Measurements from ENCODE around the gene LGR6. TPM values are rescaled to one million over a fixed set of nuclear protein-coding genes. Genes with fewer than 3 reads are reported as not detected.
"Not testable (repeated sequence)": the region's sequence is repeated elsewhere in the genome, so short reads cannot be mapped to it uniquely, and the experiment has no call there.

LGR6 gene
- total RNA-seq, 8 experiments from 2014 or later = 0.13 to 1.0 (median 0.35) TPM

GRCh38 chr1:202162418-202163280, 30.9 kb upstream of the LGR6 start:
- no peak overlapping the region for H3K27ac ChIP-seq
- H3K4me3 ChIP-seq = no peak overlapping the region
- H3K4me1 ChIP-seq (replicated peaks in 1 of 2) = peaks cover 4 to 21% of the 10 kb centered on the region in 2 donors
- in situ Hi-C loops (cut with MboI; ENCODE audit: low pct_unique_long_range_greater_than_20kb in 2 of 9, low sequenced_read_pairs in 9 of 9, unreplicated experiment in 9 of 9) = no loop called here
- ATAC-seq (replicated peaks in 6 of 8) = peak in 1 of 8 experiments; percentile 2
- 60 to 87% (median 67%) methylated on average over 1 to 8 of the region's 15 CpGs; no CpG with 5 or more reads in 5 of the 10 experiments for WGBS, 10 experiments

- H3K4me3 ChIP-seq = no peak overlapping the region
- 60 to 100% (median 67%) methylated on average over 1 to 4 of the region's 12 CpGs; no CpG with 5 or more reads in 4 of the 10 experiments for WGBS, 10 experiments
- H3K27ac ChIP-seq = no peak overlapping the region
- peak in 3 of 8 experiments; percentile 1 to 29 (median 17) for ATAC-seq (replicated peaks in 6 of 8)
- H3K4me1 ChIP-seq (replicated peaks in 1 of 2) = peaks cover 4 to 21% of the 10 kb centered on the region in 2 donors
- in situ Hi-C loops (cut with MboI; ENCODE audit: low pct_unique_long_range_greater_than_20kb in 2 of 9, low sequenced_read_pairs in 9 of 9, unreplicated experiment in 9 of 9) = no loop called here
Observed at GRCh38 chr1:202163281-202164270, 30.0 kb upstream of the LGR6 start.

- 30 to 83% (median 37%) methylated on average over 2 to 4 of the region's 11 CpGs; no CpG with 5 or more reads in 7 of the 10 experiments for WGBS, 10 experiments
- peaks cover 4 to 21% of the 10 kb centered on the region in 2 donors for H3K4me1 ChIP-seq (replicated peaks in 1 of 2)
- ATAC-seq (replicated peaks in 6 of 8) = peak in 6 of 8 experiments; percentile 5 to 32 (median 8)
- in situ Hi-C loops (cut with MboI; ENCODE audit: low pct_unique_long_range_greater_than_20kb in 2 of 9, low sequenced_read_pairs in 9 of 9, unreplicated experiment in 9 of 9) = no loop called here
- H3K27ac ChIP-seq = no peak overlapping the region
- no peak overlapping the region for H3K4me3 ChIP-seq
Observed at GRCh38 chr1:202164271-202165037, 29.1 kb upstream of the LGR6 start.

GRCh38 chr1:202165267-202165941, 28.2 kb upstream of the LGR6 start:
- ATAC-seq (replicated peaks in 6 of 8) = peak in 3 of 8 experiments; percentile 17 to 37 (median 35)

DNA sequence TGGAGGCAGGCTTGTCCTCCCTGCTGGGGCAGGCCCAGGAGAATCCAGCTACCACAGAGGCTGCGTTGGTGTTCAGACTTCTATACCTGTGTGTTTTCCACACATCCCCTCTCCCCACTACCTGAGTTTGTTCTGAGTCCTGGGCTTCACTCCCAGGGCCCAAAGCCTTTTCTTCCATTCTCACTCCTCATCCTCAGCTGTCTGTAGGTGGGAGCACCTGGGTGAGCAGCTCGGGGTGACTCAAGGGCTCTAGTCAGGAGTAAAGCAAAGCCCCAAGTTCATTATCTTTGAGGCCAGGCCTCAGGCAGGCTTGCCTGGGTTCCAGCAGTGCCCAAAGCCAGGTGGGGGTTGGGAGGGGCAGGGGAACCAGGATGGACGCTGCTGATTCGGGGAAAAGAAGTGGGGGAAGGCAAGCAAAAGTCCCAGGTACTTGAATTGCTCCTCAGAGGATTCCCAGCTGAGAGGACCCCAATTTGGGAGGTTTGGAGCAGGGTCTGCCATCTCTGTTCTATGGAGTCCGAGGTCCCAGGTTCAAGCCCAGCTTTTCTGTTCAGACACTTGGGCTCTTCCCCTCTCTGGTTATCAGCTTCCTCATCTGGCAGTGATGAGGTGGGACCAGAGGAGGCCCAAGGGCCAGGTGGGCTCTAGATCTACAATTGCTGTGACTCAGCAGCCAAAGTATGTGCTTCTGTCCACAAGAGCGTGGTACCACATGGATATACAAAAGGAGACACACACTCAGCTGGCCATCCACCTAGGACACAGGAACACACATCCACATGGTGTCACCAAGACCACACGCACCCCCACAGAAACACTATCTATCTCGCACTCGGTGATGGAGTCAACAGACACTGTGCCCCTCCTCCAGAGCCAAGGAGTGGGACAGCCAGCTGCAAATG, 27.4 kb upstream of the LGR6 start:
- peaks cover 4 to 21% of the 10 kb centered on the region in 2 donors for H3K4me1 ChIP-seq (replicated peaks in 1 of 2)
- 61 to 100% (median 93%) methylated on average over 1 to 5 of the region's 9 CpGs; no CpG with 5 or more reads in 3 of the 10 experiments for WGBS, 10 experiments
- no peak overlapping the region for H3K27ac ChIP-seq
- ATAC-seq (replicated peaks in 6 of 8) = no peak
- in situ Hi-C loops (cut with MboI; ENCODE audit: low pct_unique_long_range_greater_than_20kb in 2 of 9, low sequenced_read_pairs in 9 of 9, unreplicated experiment in 9 of 9) = no loop called here
- H3K4me3 ChIP-seq = no peak overlapping the region

More at GRCh38 chr1:202165267-202165941, 28.2 kb upstream of the LGR6 start:
- Histone ChIP-seq H3K4me3 (no peak overlapping the region), H3K4me1 (replicated peaks in 1 of 2) (peaks cover 4 to 21% of the 10 kb centered on the region in 2 donors), H3K27ac (no peak overlapping the region)
- 69 to 100% (median 98%) methylated on average over 2 to 7 of the region's 20 CpGs; no CpG with 5 or more reads in 2 of the 10 experiments for WGBS, 10 experiments
- in situ Hi-C loops (cut with MboI; ENCODE audit: low pct_unique_long_range_greater_than_20kb in 2 of 9, low sequenced_read_pairs in 9 of 9, unreplicated experiment in 9 of 9) = no loop called here

GRCh38 chr1:202167054-202167453, 26.5 kb upstream of the LGR6 start:
- WGBS, 10 experiments = 40 to 100% (median 85%) methylated on average over 1 to 11 of the region's 13 CpGs; no CpG with 5 or more reads in 1 of the 10 experiments
- peaks cover 4 to 16% of the 10 kb centered on the region in 2 donors for H3K4me1 ChIP-seq (replicated peaks in 1 of 2)
- H3K4me3 ChIP-seq; ATAC-seq (replicated peaks in 6 of 8); in situ Hi-C loops (cut with MboI; ENCODE audit: low pct_unique_long_range_greater_than_20kb in 2 of 9, low sequenced_read_pairs in 9 of 9, unreplicated experiment in 9 of 9); H3K27ac ChIP-seq: not testable (repeated sequence)

DNA sequence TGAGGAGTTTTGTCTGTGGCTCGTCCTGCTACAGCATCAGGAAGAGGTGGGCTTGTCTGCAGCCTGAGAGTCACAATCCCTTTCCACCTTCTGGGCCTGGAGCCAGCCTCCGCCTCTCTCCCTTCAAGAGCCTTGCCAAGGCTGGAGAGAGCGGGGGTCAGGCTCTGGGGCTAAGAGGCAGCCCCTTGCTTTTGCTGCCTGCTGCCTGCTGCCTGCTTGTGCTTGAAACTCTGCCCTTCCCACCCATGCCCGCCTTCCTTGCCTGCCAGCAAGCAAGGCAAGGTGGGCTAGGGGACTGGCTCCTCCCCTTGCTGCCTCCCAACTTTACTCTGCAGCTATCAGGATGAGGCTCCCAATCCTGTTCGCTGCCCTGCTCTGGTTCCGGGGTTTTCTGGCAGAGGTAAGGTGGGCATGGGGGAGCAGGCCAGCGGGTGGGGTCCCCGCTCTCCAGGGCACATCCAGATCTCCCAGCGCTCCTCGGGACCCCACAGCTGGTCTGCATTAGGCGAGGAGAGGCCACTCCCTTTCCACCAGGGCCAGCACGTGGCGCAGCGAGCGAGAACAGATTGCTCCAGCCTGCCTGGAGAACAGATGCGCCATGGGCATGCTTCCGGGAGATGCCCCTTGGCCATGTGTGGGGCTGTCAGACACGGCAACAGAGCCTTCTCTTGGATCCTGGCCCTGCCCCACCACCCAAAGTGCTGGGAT, 25.7 kb upstream of the LGR6 start:
- ATAC-seq (replicated peaks in 6 of 8) = peak in 5 of 8 experiments; percentile 6 to 97 (median 93)
- Histone ChIP-seq H3K4me1 (replicated peaks in 1 of 2) (peaks cover 3 to 13% of the 10 kb centered on the region in 2 donors), H3K27ac (no peak overlapping the region), H3K4me3 (no peak overlapping the region)
- in situ Hi-C loops (cut with MboI; ENCODE audit: low pct_unique_long_range_greater_than_20kb in 2 of 9, low sequenced_read_pairs in 9 of 9, unreplicated experiment in 9 of 9) = no loop called here
- 0 to 82% (median 63%) methylated on average over 2 to 12 of the region's 18 CpGs; no CpG with 5 or more reads in 5 of the 10 experiments for WGBS, 10 experiments

DNA sequence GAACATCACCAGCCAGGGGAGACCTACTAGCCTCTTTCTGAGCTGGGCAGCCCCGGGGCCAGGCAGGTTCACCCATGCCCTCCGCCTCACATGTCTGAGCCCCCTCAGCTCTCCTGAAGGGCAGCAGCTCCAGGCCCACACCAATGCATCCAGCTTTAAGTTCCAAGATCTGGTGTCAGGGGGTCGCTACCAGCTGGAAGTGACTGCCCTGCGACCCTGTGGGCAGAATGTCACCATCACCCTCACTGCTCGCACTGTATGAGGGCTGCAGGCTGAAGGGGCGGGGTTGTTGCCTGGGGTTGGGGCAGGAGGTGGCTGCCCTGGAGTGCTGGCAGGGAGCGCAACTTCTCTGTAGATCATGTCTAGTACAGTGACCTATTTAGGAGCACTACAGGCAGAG, 24.7 kb upstream of the LGR6 start:
- 80 to 92% methylated on average over 1 to 2 of the region's 7 CpGs; no CpG with 5 or more reads in 8 of the 10 experiments for WGBS, 10 experiments
- Histone ChIP-seq H3K27ac (no peak overlapping the region), H3K4me1 (replicated peaks in 1 of 2) (peaks cover 2 to 6% of the 10 kb centered on the region in 2 donors), H3K4me3 (no peak overlapping the region)
- no peak for ATAC-seq (replicated peaks in 6 of 8)
- in situ Hi-C loops (cut with MboI; ENCODE audit: low pct_unique_long_range_greater_than_20kb in 2 of 9, low sequenced_read_pairs in 9 of 9, unreplicated experiment in 9 of 9) = no loop called here

DNA sequence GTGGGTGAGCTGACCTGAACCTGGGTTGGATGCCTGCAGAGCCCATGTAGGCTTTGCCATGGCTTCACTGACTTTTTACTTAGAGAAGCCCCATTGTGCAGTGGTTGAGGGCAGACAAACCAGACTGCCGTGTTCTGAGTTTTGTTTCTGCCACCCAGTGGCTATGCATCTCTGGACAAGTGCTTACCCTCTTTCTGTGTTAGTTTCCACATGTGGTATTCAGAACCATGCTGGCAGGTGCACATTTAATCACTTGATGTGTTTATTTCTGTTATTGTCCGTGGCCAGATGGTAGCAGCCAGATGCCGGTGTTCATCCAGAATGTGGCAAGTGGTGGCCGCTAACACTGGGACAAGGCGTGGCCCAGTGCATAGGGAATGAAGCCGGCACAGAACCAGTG, 22.9 kb upstream of the LGR6 start:
- peaks cover 2 to 3% of the 10 kb centered on the region in 2 donors for H3K4me1 ChIP-seq (replicated peaks in 1 of 2)
- in situ Hi-C loops (cut with MboI; ENCODE audit: low pct_unique_long_range_greater_than_20kb in 2 of 9, low sequenced_read_pairs in 9 of 9, unreplicated experiment in 9 of 9) = loop anchor here in 1 of 9 experiments (10.0 kb wide), 1 partner anchor 144 kb away; no protein-coding TSS in a partner anchor
- no peak overlapping the region for H3K4me3 ChIP-seq
- ATAC-seq (replicated peaks in 6 of 8) = no peak
- no peak overlapping the region for H3K27ac ChIP-seq
- WGBS, 10 experiments = 60 to 100% (median 88%) methylated on average over 1 to 6 of the region's 6 CpGs; no CpG with 5 or more reads in 4 of the 10 experiments

DNA sequence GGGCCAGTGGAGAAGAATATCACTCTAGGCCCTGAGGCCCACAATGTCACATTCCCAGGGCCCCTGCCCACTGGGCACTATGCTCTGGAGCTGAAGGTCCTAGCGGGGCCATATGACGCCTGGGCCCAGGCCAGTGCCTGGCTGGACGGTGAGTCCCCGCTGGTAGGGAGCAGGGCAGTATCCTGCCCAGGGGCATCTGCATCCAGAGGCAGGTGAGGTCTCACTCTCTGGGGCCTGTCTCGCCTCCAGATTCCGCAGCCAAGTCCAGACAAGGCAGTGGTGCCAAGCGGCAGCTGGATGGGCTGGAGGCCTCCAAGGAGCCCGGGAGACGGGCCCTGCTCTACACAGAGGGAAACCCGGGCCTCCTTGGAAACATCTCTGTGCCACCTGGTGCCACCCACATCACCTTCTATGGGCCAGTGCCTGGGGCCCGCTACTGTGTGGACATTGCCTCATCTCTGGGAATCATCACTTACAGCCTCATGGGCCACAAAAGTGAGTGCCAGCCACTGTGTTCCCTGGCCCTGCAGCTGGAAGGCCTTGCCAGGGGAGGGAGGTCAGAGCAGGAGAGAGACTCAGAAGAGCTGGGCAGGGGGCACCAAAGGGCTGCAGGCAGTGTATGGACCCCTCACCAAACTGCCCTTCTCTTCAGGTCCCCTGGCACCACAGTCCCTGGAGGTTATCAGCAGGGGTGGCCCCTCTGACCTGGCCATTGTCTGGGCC, 22.1 kb upstream of the LGR6 start:
- Histone ChIP-seq H3K4me1 (replicated peaks in 1 of 2) (no peaks in the 10 kb centered on the region), H3K4me3 (no peak overlapping the region), H3K27ac (no peak overlapping the region)
- WGBS, 10 experiments = 67 to 100% (median 88%) methylated on average over 1 to 4 of the region's 11 CpGs; no CpG with 5 or more reads in 5 of the 10 experiments
- ATAC-seq (replicated peaks in 6 of 8) = peak in 5 of 8 experiments; percentile 11 to 57 (median 17)
- in situ Hi-C loops (cut with MboI; ENCODE audit: low pct_unique_long_range_greater_than_20kb in 2 of 9, low sequenced_read_pairs in 9 of 9, unreplicated experiment in 9 of 9) = loop anchor here in 1 of 9 experiments (10.0 kb wide), 1 partner anchor 143 kb away; no protein-coding TSS in a partner anchor
